Esophagus squamous epithelium (tissue), 4 donors: ENCODE measurements around the gene RIPOR1.

Source experiments
- CTCF ChIP-seq, 6 experiments: fragments of 450-650 bp in 4 of 6; fragments of 200-600 bp in 2 of 6; sonication (generic) in 2 of 6; IDR thresholded peaks; one replicate each; pipeline ENCODE4 v1.5.1; 2016 to 2019; ENCODE audit warnings: antibody characterized with exemption in 6 of 6, mild to moderate bottlenecking in 4 of 6, moderate library complexity in 4 of 6
- POLR2A ChIP-seq, 4 donors: fragments of 450-650 bp; IDR thresholded peaks; one replicate each; pipeline ENCODE4 v1.6.1; 2017; ENCODE audit warnings: antibody characterized with exemption in 4 of 4, mild to moderate bottlenecking in 4 of 4, moderate library complexity in 3 of 4

DNA sequence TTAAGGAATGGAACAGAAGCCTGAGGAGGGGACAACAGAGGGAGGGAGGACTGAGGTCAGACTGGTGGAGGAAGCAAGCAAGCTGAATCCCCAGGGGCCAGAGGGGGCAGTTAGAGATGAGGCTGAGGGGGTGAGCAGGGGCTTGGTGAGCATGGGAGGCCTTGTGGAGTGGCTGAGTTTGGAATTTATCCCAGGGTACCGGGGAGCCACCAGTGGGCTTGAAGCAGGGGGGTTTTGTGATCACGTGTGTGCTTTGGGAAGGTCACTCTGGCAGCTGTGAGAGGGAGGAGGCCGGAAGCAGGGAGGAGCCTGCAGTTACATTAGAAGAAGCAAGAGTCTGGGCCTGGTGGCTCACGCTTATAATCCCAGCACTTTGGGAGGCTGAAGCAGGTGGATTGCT, 23.8 kb downstream of the RIPOR1 start:
- TF ChIP-seq CTCF (IDR thresholded peaks at IDR 0.05), result no peak
- no peak for TF ChIP-seq POLR2A (IDR thresholded peaks at IDR 0.05)
